Measurements from ENCODE around the gene DOCK4. TPM values are rescaled to one million over a fixed set of nuclear protein-coding genes. Genes with fewer than 3 reads are reported as not detected.
A peak's percentile ranks its signal among the peaks of the same experiment; 100 is the strongest.

Gene DOCK4
- total and polyA plus RNA-seq, 5 donors from 2014 or later = 0.44 TPM; not detected in 4

DNA sequence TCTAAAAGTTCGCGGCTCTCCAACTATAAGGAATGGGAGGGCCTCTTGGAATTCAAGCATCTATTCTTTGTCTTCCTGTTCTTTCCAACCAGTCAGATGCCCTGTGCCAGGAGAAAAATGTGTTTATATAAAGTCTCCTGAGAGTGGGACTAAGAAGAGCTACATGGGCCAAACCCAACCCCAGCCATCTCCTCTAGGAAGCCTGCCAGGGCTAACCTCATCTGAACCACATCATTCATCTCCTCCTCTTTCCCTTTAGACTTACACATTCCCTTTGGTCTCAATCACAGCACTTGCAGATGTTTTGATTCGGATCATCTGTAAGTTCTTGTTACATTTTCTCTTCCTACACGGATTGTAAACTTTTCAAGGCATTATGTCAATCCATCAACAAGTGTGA is 62.6 kb downstream of the DOCK4 start:
- Mint-ChIP-seq H3K4me1 (no peaks in the 10 kb centered on the region), H3K36me3 (no peaks in the 10 kb centered on the region), H3K9me3 (peaks cover 0 to 3% (median 0%) of the 10 kb centered on the region in 7 donors), H3K27ac (no peak overlapping the region), H3K4me3 (no peak overlapping the region), H3K27me3 (peaks cover 13% of the 10 kb centered on the region)
- Histone ChIP-seq H3K4me3 (ENCODE audit: low read depth, low read length) (no peak overlapping the region), H3K4me1 (ENCODE audit: control insufficient read depth, insufficient read depth, low read length, poor library complexity, severe bottlenecking) (no peaks in the 10 kb centered on the region), H3K36me3 (ENCODE audit: control insufficient read depth, insufficient read depth, low read length) (no peaks in the 10 kb centered on the region), H3K9me3 (ENCODE audit: control insufficient read depth in 2 of 2, low read length in 2 of 2) (no peaks in the 10 kb centered on the region), H3K27ac (ENCODE audit: insufficient read depth, low read length, poor library complexity, severe bottlenecking) (no peak overlapping the region), H3K27me3 (ENCODE audit: control insufficient read depth, insufficient read depth, low read length) (no peaks in the 10 kb centered on the region)
- ATAC-seq (ENCODE audit: low read depth in 2 of 2) (no peak), DNase-seq (no peak)

DNA sequence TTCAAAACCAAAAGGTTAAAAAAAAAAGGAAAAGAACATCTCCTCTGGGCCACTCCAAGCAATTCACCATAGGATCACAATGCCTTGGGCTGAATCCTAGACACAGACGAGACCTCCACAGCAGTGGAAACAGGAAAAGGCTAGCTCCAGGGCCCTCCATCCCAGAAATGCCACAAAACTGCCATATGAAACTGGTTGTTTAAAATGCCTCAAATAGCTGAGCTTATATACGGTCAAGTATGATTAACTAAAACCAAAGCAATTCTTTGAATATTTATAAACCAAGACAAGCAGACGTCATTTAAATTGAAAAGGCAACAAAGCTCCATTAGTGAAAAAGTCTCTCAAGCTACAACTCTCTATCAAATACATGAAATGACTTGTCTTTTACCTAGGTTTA is 63.1 kb downstream of the DOCK4 start:
- no peaks in the 10 kb centered on the region for H3K4me1 Mint-ChIP-seq
- H3K4me3 Mint-ChIP-seq = no peak overlapping the region
- no peaks in the 10 kb centered on the region for H3K36me3 ChIP-seq (ENCODE audit: control insufficient read depth, insufficient read depth, low read length)
- DNase-seq (no peak), ATAC-seq (ENCODE audit: low read depth in 2 of 2) (no peak)
- H3K27me3 Mint-ChIP-seq = peaks cover 13% of the 10 kb centered on the region
- no peaks in the 10 kb centered on the region for H3K36me3 Mint-ChIP-seq
- no peaks in the 10 kb centered on the region for H3K4me1 ChIP-seq (ENCODE audit: control insufficient read depth, insufficient read depth, low read length, poor library complexity, severe bottlenecking)
- H3K27me3 ChIP-seq (ENCODE audit: control insufficient read depth, insufficient read depth, low read length) = no peaks in the 10 kb centered on the region
- H3K4me3 ChIP-seq (ENCODE audit: low read depth, low read length) = no peak overlapping the region
- H3K9me3 Mint-ChIP-seq = peaks cover 0 to 3% (median 0%) of the 10 kb centered on the region in 7 donors
- H3K27ac ChIP-seq (ENCODE audit: insufficient read depth, low read length, poor library complexity, severe bottlenecking) = no peak overlapping the region
- H3K27ac Mint-ChIP-seq = no peak overlapping the region
- H3K9me3 ChIP-seq (ENCODE audit: control insufficient read depth in 2 of 2, low read length in 2 of 2) = no peaks in the 10 kb centered on the region

DNA sequence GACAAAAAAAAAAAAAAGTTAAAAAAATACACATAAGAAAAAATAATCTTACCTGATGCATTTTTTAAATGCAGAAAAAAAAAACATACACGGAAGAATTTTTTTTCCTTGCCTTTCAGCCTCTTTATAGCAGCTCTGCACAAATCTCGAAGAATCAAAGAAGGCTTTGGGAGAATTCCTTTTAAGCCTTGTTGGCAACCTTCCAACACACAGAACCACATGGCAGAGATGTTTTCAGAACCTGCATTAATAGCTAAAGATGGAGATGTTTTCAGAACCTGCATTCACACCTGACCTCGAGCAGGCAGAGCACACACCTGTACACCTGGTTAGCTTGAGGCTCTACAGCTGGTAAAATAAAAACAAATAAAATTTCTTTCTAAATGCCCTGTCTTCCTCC is 65.6 kb downstream of the DOCK4 start:
- Mint-ChIP-seq H3K9me3 (peaks cover 0 to 3% (median 0%) of the 10 kb centered on the region in 7 donors), H3K4me1 (no peaks in the 10 kb centered on the region), H3K36me3 (no peaks in the 10 kb centered on the region), H3K27ac (no peak overlapping the region), H3K4me3 (no peak overlapping the region), H3K27me3 (peaks cover 9% of the 10 kb centered on the region)
- Histone ChIP-seq H3K9me3 (ENCODE audit: control insufficient read depth in 2 of 2, low read length in 2 of 2) (no peaks in the 10 kb centered on the region), H3K36me3 (ENCODE audit: control insufficient read depth, insufficient read depth, low read length) (no peaks in the 10 kb centered on the region), H3K27me3 (ENCODE audit: control insufficient read depth, insufficient read depth, low read length) (no peaks in the 10 kb centered on the region), H3K4me3 (ENCODE audit: low read depth, low read length) (no peak overlapping the region), H3K4me1 (ENCODE audit: control insufficient read depth, insufficient read depth, low read length, poor library complexity, severe bottlenecking) (no peaks in the 10 kb centered on the region), H3K27ac (ENCODE audit: insufficient read depth, low read length, poor library complexity, severe bottlenecking) (no peak overlapping the region)
- no peak for ATAC-seq (ENCODE audit: low read depth in 2 of 2)
- DNase-seq = no peak

DNA sequence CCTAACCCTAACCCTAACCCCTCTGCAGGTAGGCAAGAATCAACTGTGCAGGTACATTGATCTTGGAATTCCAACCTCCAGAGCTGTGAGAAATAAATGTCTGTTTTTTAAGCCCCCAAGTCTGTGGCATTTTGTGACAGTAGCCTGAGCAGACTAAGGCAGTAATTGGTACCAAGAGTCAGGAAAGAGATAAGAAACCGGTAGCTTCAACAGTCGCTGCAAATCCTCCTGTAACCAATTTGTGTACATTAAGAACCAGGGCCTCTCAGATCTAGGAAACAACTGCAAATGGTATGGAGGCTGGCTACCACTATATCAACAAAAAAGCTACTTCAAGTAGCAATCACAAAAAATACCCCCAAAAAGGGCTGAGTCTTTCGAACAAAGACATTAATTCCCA is 67.3 kb downstream of the DOCK4 start:
- Mint-ChIP-seq H3K27me3 (peaks cover 8% of the 10 kb centered on the region), H3K4me3 (no peak overlapping the region), H3K9me3 (peaks cover 0 to 3% (median 0%) of the 10 kb centered on the region in 7 donors), H3K27ac (no peak overlapping the region), H3K36me3 (no peaks in the 10 kb centered on the region), H3K4me1 (no peaks in the 10 kb centered on the region)
- H3K36me3 ChIP-seq (ENCODE audit: control insufficient read depth, insufficient read depth, low read length) = no peaks in the 10 kb centered on the region
- no peak for DNase-seq
- H3K9me3 ChIP-seq (ENCODE audit: control insufficient read depth in 2 of 2, low read length in 2 of 2) = no peaks in the 10 kb centered on the region
- H3K27me3 ChIP-seq (ENCODE audit: control insufficient read depth, insufficient read depth, low read length) = no peaks in the 10 kb centered on the region
- ATAC-seq (ENCODE audit: low read depth in 2 of 2) = no peak
- H3K4me3 ChIP-seq (ENCODE audit: low read depth, low read length) = no peak overlapping the region
- no peak overlapping the region for H3K27ac ChIP-seq (ENCODE audit: insufficient read depth, low read length, poor library complexity, severe bottlenecking)
- H3K4me1 ChIP-seq (ENCODE audit: control insufficient read depth, insufficient read depth, low read length, poor library complexity, severe bottlenecking) = no peaks in the 10 kb centered on the region

DNA sequence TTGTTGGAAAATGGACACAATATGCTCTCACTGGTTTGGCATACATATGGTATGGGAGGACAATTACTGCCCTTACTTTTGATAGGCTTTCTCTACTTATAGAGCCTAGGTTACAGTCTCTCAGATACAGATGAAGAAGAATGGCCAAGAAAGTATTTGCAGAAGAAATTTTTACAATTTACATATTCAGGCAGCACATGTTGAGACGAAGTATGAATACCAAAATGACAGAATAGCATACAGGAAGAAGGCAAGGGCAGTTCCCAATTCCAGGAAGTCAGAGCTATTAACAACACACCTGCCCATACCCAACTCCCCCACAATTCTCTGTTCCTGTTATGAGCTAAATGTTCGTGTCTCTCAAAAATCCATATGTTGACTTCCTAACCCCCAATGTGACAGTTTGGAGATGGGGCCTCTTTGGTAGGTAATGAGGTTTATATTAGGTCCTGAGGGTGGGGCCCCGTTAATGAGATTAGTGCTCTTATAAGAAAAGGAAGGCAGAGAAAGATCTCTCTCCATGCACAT is 67.8 kb downstream of the DOCK4 start:
- H3K4me1 Mint-ChIP-seq = no peaks in the 10 kb centered on the region
- Histone ChIP-seq H3K27ac (ENCODE audit: insufficient read depth, low read length, poor library complexity, severe bottlenecking) (no peak overlapping the region), H3K4me3 (ENCODE audit: low read depth, low read length) (no peak overlapping the region), H3K27me3 (ENCODE audit: control insufficient read depth, insufficient read depth, low read length) (no peaks in the 10 kb centered on the region), H3K36me3 (ENCODE audit: control insufficient read depth, insufficient read depth, low read length) (no peaks in the 10 kb centered on the region), H3K4me1 (ENCODE audit: control insufficient read depth, insufficient read depth, low read length, poor library complexity, severe bottlenecking) (no peaks in the 10 kb centered on the region), H3K9me3 (ENCODE audit: control insufficient read depth in 2 of 2, low read length in 2 of 2) (no peaks in the 10 kb centered on the region)
- H3K27ac Mint-ChIP-seq = no peak overlapping the region
- peaks cover 0 to 3% (median 0%) of the 10 kb centered on the region in 7 donors for H3K9me3 Mint-ChIP-seq
- no peaks in the 10 kb centered on the region for H3K36me3 Mint-ChIP-seq
- no peak overlapping the region for H3K4me3 Mint-ChIP-seq
- H3K27me3 Mint-ChIP-seq = peaks cover 3% of the 10 kb centered on the region
- ATAC-seq (ENCODE audit: low read depth in 2 of 2) (no peak), DNase-seq (peak in 1 of 3 donors; percentile 39)

DNA sequence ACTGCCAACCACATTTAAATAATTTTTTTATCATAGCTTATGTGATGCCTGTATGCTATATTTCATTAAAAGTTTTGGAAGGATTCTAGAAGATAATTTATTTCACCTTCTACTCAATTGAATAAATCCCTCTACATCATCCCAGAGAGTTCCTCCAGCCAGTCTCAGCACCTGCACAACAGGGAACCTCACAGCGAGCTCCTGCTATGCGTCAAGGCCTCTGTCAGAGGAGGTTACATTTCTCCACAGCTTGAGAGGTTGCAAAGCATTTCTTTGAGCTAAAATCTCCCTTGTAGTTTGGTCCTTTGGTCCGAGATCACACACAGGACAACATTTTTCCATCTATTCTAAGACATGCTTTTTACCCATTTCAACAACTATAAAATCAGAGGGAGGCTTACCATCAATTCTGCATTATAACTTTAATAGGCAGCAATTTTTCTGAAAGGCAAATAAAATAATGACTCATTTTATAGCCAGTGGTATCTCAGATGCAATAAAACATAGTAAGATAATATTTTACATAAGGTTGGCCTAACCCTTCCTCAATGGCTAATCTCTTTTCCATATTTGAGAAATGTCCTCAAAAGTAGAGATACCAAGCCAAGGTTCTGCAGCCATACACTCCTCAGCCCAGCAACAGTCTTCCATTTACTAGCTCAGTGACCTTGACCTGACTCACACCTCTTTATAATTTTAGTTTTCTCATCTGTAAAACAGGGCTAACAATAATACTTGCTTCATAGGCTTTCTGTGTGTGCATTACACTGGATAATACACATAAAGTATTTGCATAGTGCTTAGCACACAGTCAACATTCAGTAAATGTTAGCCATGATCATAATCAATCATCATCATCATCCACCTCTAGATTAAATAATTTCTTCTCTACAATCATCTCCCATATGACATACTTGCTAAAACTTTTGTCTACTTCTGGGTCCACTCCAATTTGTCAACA is 68.8 kb downstream of the DOCK4 start:
- Histone ChIP-seq H3K9me3 (ENCODE audit: control insufficient read depth in 2 of 2, low read length in 2 of 2) (no peaks in the 10 kb centered on the region), H3K4me1 (ENCODE audit: control insufficient read depth, insufficient read depth, low read length, poor library complexity, severe bottlenecking) (no peaks in the 10 kb centered on the region), H3K36me3 (ENCODE audit: control insufficient read depth, insufficient read depth, low read length) (no peaks in the 10 kb centered on the region), H3K4me3 (ENCODE audit: low read depth, low read length) (no peak overlapping the region), H3K27ac (ENCODE audit: insufficient read depth, low read length, poor library complexity, severe bottlenecking) (no peak overlapping the region), H3K27me3 (ENCODE audit: control insufficient read depth, insufficient read depth, low read length) (no peaks in the 10 kb centered on the region)
- ATAC-seq (ENCODE audit: low read depth in 2 of 2) = no peak
- DNase-seq = no peak
- Mint-ChIP-seq H3K36me3 (no peaks in the 10 kb centered on the region), H3K9me3 (peaks cover 0 to 3% (median 0%) of the 10 kb centered on the region in 7 donors), H3K4me1 (no peaks in the 10 kb centered on the region), H3K27ac (no peak overlapping the region), H3K27me3 (no peaks in the 10 kb centered on the region), H3K4me3 (no peak overlapping the region)

DNA sequence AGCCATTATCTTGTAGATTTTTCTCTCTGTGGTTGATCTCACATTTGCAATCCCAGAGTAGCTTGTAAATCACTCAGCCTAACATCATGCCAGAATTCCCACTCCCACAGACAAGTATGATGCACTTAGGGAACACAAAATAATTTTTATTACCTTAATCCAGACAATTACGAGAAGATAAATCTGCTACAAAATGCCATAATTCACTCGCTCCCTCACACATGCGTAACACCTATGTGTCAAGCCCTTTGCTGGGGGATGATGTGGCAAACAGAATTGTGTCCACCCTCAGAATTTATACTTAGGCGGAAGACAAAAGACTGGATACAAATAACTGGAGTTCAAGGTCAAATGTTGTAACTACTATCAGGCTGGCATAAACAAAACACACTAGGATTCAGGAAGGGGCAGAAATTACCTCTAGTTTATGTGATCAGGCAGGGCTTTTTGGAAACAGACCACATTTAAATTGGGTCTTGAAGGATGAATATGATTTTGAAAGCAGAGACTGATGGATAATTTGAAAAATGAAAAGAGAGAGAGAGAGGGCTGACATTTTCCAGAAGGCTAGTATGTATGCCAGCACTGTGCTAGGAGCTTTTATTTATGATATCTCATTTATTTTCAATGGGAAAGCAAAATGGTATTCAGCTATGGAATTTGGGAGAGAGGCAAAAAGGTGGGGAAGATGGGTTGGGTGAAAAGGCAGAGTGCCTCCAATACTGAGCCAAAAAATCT is 69.8 kb downstream of the DOCK4 start:
- Histone ChIP-seq H3K27ac (ENCODE audit: insufficient read depth, low read length, poor library complexity, severe bottlenecking) (no peak overlapping the region), H3K4me1 (ENCODE audit: control insufficient read depth, insufficient read depth, low read length, poor library complexity, severe bottlenecking) (no peaks in the 10 kb centered on the region), H3K36me3 (ENCODE audit: control insufficient read depth, insufficient read depth, low read length) (no peaks in the 10 kb centered on the region), H3K27me3 (ENCODE audit: control insufficient read depth, insufficient read depth, low read length) (no peaks in the 10 kb centered on the region), H3K9me3 (ENCODE audit: control insufficient read depth in 2 of 2, low read length in 2 of 2) (no peaks in the 10 kb centered on the region), H3K4me3 (ENCODE audit: low read depth, low read length) (no peak overlapping the region)
- Mint-ChIP-seq H3K9me3 (peaks cover 0 to 3% (median 0%) of the 10 kb centered on the region in 7 donors), H3K36me3 (no peaks in the 10 kb centered on the region), H3K4me1 (no peaks in the 10 kb centered on the region), H3K4me3 (no peak overlapping the region), H3K27me3 (no peaks in the 10 kb centered on the region), H3K27ac (no peak overlapping the region)
- no peak for ATAC-seq (ENCODE audit: low read depth in 2 of 2)
- DNase-seq = no peak
